ENCODE measurements around the gene DNMT3B.

DNA sequence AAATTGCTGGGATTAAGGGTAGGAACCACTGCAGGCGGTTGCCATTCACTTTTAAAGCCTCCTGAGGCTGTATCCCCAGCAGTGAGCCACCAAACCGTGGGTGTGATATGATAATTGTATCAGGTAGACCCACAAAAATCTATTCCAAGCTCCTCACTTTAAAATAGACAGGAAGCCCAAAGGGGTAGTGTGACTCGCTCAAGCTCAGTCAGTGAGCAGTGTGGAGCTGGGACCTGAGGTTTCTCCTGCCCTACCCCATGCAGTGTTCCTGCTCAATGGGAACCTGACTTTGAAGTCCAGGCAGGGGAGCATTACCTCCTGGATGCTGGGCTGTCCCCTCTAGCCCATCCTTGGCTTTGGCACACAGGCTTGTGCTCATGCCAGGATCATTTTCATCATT lies 42.6 kb downstream of the DNMT3B start:
- TF ChIP-seq TCF4 (CRISPR knock-in tag; IDR thresholded peaks at IDR 0.05; ENCODE audit: borderline replicate concordance): no peak
- TF ChIP-seq, protein P1, sequence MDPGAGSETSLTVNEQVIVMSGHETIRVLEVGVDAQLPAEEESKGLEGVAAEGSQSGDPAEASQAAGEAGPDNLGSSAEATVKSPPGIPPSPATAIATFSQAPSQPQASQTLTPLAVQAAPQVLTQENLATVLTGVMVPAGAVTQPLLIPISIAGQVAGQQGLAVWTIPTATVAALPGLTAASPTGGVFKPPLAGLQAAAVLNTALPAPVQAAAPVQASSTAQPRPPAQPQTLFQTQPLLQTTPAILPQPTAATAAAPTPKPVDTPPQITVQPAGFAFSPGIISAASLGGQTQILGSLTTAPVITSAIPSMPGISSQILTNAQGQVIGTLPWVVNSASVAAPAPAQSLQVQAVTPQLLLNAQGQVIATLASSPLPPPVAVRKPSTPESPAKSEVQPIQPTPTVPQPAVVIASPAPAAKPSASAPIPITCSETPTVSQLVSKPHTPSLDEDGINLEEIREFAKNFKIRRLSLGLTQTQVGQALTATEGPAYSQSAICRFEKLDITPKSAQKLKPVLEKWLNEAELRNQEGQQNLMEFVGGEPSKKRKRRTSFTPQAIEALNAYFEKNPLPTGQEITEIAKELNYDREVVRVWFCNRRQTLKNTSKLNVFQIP (CRISPR knock-in tag; IDR thresholded peaks at IDR 0.05; ENCODE audit: borderline replicate concordance, low read depth): no peak
- no peak for TF ChIP-seq BACH2 (CRISPR knock-in tag; IDR thresholded peaks at IDR 0.05; ENCODE audit: borderline replicate concordance)
- TF ChIP-seq, protein P2, sequence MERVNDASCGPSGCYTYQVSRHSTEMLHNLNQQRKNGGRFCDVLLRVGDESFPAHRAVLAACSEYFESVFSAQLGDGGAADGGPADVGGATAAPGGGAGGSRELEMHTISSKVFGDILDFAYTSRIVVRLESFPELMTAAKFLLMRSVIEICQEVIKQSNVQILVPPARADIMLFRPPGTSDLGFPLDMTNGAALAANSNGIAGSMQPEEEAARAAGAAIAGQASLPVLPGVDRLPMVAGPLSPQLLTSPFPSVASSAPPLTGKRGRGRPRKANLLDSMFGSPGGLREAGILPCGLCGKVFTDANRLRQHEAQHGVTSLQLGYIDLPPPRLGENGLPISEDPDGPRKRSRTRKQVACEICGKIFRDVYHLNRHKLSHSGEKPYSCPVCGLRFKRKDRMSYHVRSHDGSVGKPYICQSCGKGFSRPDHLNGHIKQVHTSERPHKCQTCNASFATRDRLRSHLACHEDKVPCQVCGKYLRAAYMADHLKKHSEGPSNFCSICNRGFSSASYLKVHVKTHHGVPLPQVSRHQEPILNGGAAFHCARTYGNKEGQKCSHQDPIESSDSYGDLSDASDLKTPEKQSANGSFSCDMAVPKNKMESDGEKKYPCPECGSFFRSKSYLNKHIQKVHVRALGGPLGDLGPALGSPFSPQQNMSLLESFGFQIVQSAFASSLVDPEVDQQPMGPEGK (CRISPR knock-in tag; IDR thresholded peaks at IDR 0.05; ENCODE audit: borderline replicate concordance): no peak
